Stimulated activated CD4-positive, alpha-beta T cell treated with anti-CD3 and anti-CD28 coated beads, Interleukin-1b, Interleukin-23, amount 100 ng/mL, for 24 hours (primary cell): ENCODE data around the gene CCL5.

Experiments used
- DNase-seq, 4 experiments: peaks; one replicate each; pipeline ENCODE4 v3.0.0-alpha.2; 2020; ENCODE audit warnings: low read depth in 4 of 4, low spot score in 1 of 4

The CCL5 gene

GRCh38 chr17:35868737-35869136 is 11.4 kb downstream of the CCL5 start, which contains the start of gene HEATR9:
Gene HEATR9, minus strand, starts transcription at chr17:35868891. Its CDS starts 149 bp downstream, at chr17:35868742.
- DNase-seq = no peak

- no peak for DNase-seq
Measured at GRCh38 chr17:35867574-35867973, 12.6 kb downstream of the CCL5 start.

GRCh38 chr17:35866341-35866950 is 13.7 kb downstream of the CCL5 start:
- no peak for DNase-seq

- no peak for DNase-seq
Measured at GRCh38 chr17:35865412-35866340, 14.5 kb downstream of the CCL5 start.

- DNase-seq = no peak
Measured at GRCh38 chr17:35864853-35865252, 15.3 kb downstream of the CCL5 start.

- no peak for DNase-seq
Measured at GRCh38 chr17:35856603-35857002, 23.6 kb downstream of the CCL5 start.

- no peak for DNase-seq
Measured at GRCh38 chr17:35855965-35856364, 24.2 kb downstream of the CCL5 start.

- peak; percentile 13 to 28 (median 22) for DNase-seq
Measured at GRCh38 chr17:35849469-35850348, 30.5 kb downstream of the CCL5 start.

- DNase-seq = no peak
Measured at GRCh38 chr17:35847633-35848373, 32.4 kb downstream of the CCL5 start.

- DNase-seq = no peak
Measured at GRCh38 chr17:35847006-35847405, 33.2 kb downstream of the CCL5 start.

- DNase-seq = no peak
Measured at GRCh38 chr17:35846055-35846809, 33.9 kb downstream of the CCL5 start.

GRCh38 chr17:35844547-35844946 is 35.6 kb downstream of the CCL5 start:
- no peak for DNase-seq

- DNase-seq = no peak
Measured at GRCh38 chr17:35843698-35844097, 36.5 kb downstream of the CCL5 start.

GRCh38 chr17:35842239-35842638 is 37.9 kb downstream of the CCL5 start:
- no peak for DNase-seq

GRCh38 chr17:35841505-35841904 is 38.7 kb downstream of the CCL5 start:
- no peak for DNase-seq

GRCh38 chr17:35841101-35841500 is 39.1 kb downstream of the CCL5 start:
- DNase-seq = no peak

GRCh38 chr17:35825206-35825605 is 55.0 kb downstream of the CCL5 start:
- no peak for DNase-seq
